HG03558 (cell line): ENCODE measurements around the gene TTLL5.
A peak's percentile ranks its signal among the peaks of the same experiment; 100 is the strongest.

Experiments
- ATAC-seq: cut with Tn5 transposase; IDR thresholded peaks from one replicate; pipeline ENCODE4 v1.9.1; 2021; ENCODE audit warnings: moderate number of reproducible peaks; ENCODE audit not compliant: unreplicated experiment; ENCODE audit errors: extremely low read depth

Gene TTLL5, protein sequence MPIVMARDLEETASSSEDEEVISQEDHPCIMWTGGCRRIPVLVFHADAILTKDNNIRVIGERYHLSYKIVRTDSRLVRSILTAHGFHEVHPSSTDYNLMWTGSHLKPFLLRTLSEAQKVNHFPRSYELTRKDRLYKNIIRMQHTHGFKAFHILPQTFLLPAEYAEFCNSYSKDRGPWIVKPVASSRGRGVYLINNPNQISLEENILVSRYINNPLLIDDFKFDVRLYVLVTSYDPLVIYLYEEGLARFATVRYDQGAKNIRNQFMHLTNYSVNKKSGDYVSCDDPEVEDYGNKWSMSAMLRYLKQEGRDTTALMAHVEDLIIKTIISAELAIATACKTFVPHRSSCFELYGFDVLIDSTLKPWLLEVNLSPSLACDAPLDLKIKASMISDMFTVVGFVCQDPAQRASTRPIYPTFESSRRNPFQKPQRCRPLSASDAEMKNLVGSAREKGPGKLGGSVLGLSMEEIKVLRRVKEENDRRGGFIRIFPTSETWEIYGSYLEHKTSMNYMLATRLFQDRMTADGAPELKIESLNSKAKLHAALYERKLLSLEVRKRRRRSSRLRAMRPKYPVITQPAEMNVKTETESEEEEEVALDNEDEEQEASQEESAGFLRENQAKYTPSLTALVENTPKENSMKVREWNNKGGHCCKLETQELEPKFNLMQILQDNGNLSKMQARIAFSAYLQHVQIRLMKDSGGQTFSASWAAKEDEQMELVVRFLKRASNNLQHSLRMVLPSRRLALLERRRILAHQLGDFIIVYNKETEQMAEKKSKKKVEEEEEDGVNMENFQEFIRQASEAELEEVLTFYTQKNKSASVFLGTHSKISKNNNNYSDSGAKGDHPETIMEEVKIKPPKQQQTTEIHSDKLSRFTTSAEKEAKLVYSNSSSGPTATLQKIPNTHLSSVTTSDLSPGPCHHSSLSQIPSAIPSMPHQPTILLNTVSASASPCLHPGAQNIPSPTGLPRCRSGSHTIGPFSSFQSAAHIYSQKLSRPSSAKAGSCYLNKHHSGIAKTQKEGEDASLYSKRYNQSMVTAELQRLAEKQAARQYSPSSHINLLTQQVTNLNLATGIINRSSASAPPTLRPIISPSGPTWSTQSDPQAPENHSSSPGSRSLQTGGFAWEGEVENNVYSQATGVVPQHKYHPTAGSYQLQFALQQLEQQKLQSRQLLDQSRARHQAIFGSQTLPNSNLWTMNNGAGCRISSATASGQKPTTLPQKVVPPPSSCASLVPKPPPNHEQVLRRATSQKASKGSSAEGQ (N-terminal part only)

DNA sequence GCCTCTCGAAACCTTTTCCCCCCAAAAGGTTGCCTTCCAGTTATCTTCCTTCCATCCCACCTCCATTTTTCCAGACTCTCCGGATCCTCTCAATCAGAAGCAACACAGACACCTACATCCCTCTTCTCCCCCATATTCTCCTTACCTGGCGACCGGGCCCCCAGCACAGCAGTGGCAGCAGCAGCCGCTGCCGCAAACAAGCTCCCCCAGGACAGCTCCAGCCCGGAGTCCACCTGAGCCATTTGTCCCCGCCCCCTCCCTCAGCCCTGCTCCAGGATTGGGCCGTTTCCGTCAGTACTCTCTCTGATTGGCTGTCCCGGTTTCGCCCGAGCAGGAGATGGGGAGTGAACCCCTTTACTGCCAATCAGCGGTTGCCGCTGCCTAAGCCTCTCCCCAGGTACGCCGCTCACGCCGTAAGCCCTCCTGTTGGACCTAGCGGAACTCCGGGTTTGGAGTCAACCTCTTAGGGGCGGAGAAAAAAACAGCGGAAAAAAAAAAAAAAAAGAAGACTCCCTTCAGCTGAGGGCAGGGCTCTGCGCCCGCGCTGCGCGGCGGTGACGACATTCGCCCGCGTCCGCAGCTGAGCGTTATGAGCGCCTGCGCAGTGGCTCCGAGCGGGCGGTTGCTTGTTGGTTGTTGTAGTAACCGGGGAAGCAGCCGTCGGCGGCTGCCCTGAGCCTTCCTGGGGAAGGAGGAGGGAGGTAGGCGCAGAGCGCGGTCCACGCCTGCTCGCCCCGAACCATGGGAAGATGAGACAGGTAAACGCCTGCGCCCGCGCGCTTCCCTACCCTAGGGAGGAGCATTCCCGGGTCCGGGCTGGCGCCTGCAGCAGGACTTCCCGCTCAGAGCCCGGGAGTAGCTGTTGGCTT lies at the start of gene TTLL5, which contains the start of gene ERG28:
Gene TTLL5, plus strand, starts transcription at position 617 of the 869 bp plus-strand sequence. CDS start 1,904 bp downstream, outside the sequence.
Gene ERG28, minus strand, starts transcription at position 247 of the 869 bp plus-strand sequence. CDS start 3,374 bp downstream, outside the sequence.
- peak; percentile 95 for ATAC-seq

DNA sequence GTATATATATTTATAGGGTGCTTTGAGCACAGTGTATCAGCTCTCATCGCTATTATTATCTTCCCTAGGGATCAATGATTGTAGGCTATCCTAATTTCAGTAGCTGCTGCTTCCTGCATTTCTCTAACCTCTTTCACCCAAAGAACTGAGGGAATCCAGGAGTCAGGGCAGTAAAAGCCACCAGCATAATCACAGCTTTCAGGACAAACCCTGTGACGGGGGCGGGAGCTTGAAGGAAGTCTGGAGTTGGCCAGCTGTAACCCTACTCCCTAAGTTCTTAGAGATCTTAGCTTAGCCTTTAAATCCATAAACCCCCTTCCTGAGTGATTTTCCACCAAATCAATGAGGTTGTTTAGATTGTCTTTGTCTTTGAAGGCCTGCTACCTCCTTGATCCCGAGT lies 48.9 kb upstream of the TTLL5 start:
- no peak for ATAC-seq

DNA sequence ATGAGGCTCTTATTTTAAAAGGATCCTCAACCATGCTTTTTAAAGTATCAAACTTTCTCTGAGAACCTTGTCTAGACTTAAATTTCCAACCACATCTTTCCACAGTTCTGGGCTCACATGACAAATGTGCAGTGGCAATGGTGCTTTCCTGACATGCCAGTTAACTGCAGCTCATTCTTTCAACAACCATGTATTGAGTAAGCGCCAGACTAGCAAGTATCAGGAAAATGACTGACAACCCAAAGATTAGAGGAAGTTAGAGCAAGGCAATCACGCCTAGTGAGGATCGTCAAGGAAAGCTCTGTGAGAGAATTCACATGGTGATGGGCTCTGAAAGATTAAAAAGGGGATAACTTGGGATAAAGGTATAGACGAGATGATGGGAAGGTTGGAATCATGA lies 46.9 kb upstream of the TTLL5 start:
- ATAC-seq, result no peak

DNA sequence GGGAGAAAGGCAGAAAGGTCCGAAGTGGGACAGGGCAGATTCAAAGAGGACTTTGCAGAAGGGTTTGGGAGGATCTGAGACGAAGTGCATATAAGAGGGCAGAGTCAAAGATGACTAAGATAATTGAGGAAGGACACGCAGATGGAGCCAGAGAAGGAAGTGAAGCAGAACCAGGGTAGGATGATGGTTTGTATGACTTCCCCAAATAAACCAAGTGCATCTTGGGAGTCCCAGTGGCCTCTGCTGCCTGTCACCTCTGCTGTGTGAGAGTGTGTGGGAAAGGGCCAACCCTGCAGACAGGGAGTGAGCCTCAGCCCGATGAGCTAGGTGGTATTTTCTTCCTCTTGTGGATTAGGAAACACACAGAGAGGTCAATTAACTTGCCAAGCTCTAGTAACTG lies 45.8 kb upstream of the TTLL5 start:
- no peak for ATAC-seq

DNA sequence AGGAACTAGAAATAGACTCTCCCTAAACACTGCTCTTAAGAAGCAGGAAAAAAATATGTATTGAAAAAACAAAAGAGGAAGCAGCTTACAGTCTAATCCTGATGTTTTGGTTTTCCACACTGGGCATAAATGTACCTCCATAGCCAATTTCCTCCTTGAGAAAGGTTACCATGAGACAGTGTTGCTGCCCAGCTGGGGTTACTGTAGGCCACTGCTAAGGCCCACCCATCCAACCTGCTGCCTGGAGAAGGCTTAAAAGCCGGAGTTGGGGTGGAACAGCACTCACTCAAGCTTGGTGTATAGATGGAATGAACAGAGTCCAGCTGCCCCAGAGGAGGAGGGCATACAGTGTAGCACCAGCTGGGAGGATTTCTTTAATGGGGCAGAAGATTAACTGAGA lies 41.5 kb upstream of the TTLL5 start:
- no peak for ATAC-seq

DNA sequence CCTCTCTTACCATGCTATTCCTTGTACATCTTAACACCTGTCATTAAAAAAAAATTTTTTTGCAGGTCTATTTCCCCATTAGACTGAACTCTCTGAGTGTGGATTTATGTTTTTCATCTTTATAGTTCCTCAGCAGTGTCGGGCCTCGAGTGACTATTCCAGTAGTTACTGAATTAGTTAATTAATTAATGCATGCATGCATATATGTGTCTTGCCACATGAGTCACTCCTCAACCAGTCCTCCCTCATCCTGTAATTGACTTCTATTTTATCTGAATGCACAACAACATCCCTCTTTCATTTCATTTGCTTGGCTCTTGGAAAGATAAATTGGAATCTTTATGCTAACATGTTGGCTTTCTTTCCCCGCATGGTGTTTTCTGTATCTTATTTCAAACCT lies 36.0 kb upstream of the TTLL5 start:
- ATAC-seq, result no peak

DNA sequence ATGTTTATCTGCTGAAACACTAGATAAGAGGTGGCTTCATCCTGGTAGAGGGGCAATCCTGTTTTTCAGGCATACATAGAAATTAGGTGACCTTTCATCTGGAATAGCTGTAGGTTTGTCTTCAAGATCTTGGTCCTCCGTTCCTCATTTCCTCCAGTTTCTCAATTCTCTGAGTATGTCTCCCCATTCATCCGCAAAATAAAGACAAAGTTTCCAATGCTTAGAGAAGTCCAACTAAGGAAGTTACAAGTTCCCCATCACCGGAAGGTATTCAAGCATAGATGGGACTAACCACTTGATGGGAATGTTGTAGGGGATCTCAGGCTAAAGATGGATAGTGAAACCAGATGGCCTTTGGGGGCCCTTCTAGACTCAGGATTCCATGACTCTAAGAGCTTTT lies 34.6 kb upstream of the TTLL5 start:
- ATAC-seq, result no peak

DNA sequence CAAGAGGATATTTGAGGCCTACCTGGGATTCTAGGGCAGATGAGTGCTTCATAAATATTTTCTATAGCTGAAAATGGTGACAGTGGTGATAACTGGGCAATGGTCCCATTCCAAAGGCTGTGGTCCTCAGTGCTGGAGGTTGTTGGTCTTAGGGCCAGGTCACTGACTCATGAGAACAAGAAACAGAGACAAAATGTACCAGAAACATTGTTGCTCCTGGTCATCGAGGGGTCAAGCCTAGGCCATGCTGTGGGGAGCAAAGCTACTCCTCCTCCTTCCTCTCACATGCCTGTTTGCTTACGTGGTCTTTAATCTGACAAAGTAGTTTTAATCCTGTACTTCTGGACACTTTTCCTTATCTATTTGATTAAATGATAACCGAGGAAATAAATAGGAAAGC lies 34.2 kb upstream of the TTLL5 start:
- no peak for ATAC-seq

DNA sequence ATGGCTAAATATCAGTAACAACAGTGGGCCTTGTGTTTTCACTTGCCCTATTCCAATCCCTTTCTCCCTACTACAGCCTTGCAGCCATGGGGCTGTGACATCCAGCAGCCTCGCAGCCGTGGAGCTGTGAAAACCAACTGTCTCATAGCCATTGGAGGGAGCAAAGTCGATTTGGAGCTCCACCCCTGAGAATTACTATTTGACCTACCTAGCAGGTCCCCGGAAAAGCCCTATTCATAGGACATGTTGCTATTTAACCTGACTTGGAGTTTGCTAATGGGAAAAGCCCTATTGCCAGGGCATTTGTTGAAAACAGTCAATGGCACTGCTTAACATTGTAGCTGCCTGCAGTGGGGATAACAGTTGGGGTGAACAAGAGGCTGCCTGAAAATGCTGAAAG lies 33.6 kb upstream of the TTLL5 start:
- no peak for ATAC-seq

DNA sequence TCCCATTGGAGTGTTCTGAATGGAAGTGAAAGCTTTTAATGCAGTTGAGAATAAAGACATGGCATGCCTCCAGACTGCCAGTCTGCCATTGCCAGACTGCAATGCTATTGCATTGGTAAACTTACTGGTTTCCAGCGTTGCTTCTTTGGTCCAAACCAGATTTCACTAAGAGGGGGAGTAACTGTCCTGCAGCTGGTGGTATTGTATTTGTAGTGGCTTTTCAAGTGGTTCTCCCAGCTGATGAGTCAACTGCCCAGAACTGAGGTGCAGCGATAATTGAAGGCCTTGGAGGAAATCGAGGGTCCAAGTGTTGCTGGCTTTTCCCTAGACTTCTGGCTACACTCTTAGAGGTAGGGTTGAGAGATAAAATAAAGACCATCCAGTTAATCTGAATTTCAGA lies 32.2 kb upstream of the TTLL5 start:
- no peak for ATAC-seq

DNA sequence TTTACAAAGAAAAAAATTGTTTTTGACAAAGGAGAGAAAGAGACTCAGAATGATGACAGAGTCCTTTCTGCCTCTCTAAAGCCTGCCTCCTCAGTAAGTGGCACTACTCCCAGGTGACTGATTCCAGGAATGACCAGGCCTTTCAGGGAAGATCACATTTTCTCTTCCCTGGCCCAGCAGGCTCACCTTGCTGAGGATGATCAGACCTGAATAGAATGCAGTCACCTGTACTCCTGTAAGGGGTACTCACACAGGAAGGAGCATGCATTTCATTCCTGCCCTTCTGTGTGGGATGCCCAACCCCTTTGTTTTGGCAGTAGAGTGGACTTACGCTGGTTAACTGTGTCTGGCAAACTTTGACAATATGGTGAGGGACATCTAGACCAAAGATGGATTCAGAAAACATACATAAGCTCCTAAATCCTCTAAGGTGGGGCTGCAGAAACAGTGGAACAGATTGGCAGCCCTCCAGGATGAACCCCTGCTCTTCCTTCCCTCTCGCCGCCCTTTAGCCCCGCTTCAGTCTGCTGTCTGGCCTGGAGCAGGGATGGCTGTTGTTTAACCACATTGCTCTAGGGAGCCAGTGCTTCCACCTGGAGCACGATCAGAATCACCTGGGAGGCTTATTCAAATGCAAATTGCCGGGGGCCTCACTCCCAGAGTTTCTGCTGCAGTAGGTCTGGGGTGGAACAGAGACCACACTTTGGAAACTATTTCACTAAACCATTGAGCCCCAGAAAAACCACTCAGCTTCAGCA lies 30.2 kb upstream of the TTLL5 start:
- ATAC-seq, result no peak

DNA sequence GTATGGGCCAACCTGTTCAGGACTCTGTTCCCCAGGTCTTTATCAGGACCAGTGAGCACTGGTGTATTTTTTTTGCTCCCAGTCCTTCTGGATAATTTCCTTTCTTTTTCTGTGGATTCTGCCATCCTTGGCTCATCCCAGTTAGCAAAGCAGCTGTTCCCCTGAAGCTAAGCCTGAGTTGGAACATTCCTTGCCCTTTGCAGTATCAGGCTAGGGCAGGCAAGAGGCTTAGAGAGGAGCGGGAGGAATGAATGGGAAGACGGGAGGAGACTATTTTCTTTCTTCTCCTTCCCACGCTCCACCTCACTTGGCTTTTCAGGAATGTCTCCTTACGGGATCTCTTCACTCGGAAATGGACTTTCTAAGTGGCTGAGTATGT lies 29.6 kb upstream of the TTLL5 start:
- no peak for ATAC-seq

DNA sequence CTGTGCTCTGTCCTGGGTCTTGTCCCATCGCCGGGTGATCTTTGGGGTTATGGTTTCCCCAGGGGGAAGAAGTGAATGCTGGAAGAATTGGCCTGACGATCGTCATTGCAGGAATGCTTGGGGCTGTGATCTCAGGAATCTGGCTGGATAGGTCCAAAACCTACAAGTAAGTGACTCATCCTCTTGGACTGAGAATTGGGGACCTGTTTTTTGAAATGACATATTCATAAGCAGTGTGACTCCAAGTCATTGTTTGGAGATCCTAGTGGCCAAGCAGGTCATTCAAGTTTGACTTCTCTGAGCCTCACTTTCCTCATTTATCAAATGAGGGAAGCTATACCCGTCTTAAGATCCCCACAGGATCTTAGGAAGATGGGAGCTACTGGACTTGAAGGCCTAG lies 26.2 kb upstream of the TTLL5 start:
- ATAC-seq, result no peak

DNA sequence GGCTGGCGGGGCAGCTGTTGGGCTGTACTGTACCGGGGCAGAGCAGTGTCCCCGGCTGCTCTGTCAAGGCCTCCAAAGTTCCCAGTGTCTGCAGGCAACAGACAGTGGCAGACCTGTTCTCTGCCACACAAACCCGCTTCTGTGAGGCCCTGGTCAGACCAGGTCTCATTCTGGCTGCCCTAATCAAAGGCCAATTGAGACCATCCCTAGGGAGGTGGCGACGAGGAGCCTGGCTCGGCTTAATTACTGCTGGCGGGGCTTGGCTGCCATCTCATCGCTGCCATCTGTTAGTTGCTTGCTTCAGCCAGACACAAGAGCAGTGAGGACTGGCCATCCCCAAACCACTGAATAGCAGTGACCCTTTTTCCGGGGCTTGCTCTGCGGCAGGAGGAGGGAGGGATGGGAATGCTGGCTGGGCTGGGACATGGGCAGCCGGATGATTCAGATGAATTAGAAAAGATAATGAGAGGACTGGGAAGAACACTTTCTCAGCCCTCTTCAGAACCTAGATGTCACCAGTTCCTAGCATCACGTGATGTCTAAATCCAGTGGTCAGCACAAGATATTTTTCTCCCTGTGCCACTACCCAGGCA lies 24.9 kb upstream of the TTLL5 start:
- no peak for ATAC-seq

DNA sequence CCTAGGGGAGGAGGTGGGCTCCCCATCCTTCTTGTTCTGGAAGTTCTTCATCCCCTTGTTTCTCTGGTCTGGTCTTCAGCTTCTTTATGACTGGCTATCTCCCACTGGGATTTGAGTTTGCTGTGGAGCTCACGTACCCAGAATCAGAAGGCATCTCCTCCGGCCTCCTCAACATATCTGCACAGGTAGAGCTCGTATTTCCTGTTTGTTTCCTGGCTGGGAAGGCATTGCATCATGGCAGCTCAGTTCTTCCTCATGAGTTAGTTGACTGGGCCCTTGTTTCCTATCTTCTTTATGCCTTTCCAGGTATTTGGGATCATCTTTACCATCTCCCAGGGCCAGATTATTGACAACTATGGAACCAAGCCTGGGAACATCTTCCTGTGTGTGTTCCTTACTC lies 20.2 kb upstream of the TTLL5 start:
- ATAC-seq, result no peak

DNA sequence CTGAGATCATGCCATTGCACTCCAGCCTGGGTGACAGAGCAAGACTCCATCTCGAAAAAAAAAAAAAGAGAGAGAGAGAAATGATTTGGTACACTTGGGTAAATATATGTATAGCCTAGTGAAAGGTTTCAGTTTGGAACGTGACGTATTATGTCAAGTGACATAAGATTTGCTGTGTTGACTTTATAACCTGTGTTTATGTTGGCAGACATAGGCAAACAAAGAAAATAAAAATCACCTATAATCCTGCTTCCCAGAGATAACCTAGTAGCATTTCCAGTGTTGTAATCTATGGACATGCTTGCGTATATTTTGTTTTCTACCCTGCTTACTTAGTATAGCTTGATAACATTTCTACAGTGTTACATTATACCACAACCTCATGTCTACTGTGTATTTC lies 17.1 kb upstream of the TTLL5 start:
- ATAC-seq, result no peak

DNA sequence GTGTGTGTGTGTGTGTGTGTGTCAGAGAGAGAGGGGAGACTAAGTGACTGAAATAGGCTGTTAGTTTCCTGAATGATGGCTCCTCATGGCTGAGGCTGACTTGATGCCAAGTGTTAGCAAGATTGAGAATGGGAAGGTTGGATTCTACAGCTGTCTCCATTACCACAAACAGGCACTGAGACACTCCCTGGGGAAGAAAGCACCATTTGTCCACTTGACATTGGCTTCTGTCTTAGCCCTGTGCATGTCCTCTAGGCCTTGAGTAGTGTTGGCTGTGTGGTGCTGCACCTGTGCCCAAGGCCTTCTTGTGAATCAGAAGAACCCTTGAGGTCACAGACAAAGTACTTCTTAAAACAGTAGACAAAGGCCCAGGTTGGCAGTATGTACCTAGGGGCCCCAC lies 16.0 kb upstream of the TTLL5 start:
- no peak for ATAC-seq

DNA sequence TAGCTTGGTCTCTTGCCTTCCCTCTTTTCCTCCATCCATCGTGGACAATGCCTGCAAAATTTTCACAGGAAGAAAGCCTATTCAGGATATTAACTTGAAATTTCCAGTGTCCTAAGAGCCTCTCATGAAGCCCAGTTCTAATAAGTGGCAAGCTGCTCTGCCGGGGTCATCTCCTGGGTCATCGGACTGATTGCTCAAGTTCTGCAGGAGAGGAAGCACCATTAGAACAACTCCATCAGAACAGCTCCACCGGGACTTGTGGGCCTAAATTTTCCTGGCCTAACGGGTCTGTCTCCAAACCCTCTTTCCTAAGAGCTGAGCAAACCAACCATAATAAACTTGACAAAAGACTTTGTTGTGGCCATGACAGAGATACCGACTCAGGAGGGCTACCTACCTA lies 14.3 kb upstream of the TTLL5 start:
- ATAC-seq, result no peak

DNA sequence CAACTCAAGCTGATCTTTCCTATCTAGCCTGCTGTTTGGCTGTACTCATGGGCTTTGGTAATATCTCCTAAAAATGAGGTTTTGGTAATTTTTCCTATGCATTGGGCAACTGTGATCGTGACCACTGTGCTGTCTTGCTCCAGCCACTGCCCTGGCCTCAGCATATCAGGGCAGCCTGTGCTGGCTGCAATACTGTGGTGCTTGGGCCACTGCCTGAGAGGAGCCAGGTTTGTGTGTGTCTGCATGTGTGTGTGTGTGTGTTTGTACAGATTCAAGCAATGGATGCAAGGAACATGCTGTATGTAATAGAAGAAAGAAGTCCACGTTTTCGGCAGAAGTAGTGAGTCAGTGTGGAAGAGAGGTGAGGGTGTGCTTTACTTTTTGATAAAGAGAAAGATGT lies 13.4 kb upstream of the TTLL5 start:
- no peak for ATAC-seq
